Measurements from ENCODE around the gene OR5AC2.

Gene OR5AC2, protein sequence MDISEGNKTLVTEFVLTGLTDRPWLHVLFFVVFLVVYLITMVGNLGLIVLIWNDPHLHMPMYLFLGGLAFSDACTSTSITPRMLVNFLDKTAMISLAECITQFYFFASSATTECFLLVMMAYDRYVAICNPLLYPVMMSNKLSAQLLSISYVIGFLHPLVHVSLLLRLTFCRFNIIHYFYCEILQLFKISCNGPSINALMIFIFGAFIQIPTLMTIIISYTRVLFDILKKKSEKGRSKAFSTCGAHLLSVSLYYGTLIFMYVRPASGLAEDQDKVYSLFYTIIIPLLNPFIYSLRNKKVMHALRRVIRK

GRCh38 chr3:98086873-98087272 lies at the start of gene OR5AC2:
TSS of gene OR5AC2 (plus strand) at chr3:98087173. CDS start at chr3:98087173, 0 bp downstream.
- DNase-seq, result no peak

DNA sequence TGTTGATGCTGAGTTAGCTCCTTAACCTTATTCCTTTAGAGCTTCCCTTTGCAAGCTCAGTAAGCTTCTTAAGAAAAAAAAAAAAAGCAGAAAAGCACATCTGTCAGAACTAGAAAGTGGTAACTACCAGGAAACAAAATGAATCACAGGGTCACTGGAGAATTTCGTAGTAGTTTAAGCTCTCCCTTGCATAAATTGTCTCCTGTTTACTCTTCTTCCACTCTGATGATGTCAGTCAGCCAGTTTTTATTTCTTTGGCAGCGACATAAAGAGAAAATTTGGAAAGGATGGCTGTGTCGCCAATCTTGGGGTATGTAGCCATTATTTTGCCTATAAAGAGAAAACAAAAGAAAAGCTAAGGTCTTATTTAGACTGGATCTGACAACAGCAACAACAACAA lies 48.7 kb upstream of the OR5AC2 start:
- DNase-seq, result no peak

GRCh38 chr3:98038876-98039275 lies 48.1 kb upstream of the OR5AC2 start:
- no peak for DNase-seq

GRCh38 chr3:98039322-98040024 lies 47.5 kb upstream of the OR5AC2 start:
- peak; percentile 88 for DNase-seq

DNA sequence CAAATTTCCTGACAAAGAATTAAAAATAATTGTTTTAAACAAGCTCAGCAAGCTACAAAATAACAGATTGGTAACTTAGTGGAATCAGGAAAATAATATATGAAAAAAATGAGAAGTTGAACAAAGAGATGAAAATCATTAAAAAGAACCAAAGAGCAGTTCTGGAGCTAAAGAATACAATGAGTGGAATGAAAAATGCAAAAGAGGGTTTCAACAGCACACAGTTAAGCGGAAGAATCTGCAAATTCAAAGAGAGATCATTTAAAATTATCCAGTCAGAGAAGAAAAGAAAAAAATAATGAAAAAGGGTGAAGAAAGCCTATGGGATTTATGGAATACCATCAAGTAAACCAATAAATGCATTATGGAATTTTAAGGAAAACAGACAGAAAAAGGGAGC lies 45.6 kb upstream of the OR5AC2 start:
- DNase-seq, result no peak

DNA sequence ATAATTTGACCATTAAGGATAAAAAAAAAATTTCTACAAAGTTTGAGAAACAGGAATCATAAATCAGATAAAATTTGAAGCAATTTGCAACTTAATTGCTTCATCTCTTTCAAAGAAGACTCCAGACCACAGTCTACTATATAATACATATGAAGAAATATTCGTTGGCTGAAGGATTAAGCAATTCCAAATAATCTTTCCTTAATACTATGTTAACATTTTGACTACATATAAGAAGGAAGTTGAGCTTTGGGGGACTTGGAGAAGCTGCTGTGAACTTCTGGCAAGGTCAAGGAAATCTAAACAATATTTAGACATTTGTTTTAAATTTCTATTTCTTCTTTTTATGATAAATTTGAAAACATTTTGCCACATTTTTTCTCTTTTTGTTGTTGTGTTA lies 38.4 kb upstream of the OR5AC2 start:
- no peak for DNase-seq

- no peak for DNase-seq
Measured at GRCh38 chr3:98049271-98049670, 37.7 kb upstream of the OR5AC2 start.

DNA sequence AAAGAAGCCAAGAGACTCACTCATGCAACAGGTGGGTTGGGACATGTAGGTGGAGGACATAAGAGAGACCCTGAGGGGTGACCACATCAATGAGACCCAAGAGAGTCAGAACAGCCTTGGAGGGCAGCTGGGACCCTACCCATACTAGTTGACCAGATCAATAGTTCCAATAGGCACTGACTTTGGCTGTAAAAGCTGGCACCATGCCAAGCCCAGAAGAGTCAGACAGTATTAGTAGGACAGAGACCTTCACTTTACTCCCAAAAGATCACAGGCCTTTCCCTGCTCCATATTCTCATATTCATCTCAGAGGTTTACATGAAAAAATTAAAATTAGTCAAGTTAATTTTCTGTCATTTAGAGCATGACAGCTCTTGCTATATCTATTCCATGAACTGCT lies 30.9 kb upstream of the OR5AC2 start:
- DNase-seq, result no peak

DNA sequence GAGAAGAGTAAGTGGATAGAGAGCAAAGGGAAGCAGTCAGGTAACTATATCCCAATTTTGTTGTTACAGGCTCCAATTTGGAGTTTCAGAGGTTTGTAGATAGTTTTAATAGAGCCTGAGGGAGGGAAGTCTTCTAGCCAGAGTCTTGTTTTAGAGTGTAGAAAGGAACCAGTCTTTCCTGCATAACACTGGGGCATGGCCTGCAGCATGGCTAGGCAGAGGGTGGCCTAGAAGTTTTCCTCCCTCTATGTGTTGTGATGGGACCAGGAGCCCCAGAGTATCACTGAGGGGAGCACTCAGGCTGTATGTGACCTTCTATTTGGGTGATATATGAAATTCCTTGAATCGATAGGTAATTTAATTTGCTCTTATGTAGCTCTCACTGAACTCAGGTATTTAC lies 29.3 kb upstream of the OR5AC2 start:
- DNase-seq, result no peak

GRCh38 chr3:98058244-98058960 lies 28.6 kb upstream of the OR5AC2 start:
- DNase-seq, result no peak

DNA sequence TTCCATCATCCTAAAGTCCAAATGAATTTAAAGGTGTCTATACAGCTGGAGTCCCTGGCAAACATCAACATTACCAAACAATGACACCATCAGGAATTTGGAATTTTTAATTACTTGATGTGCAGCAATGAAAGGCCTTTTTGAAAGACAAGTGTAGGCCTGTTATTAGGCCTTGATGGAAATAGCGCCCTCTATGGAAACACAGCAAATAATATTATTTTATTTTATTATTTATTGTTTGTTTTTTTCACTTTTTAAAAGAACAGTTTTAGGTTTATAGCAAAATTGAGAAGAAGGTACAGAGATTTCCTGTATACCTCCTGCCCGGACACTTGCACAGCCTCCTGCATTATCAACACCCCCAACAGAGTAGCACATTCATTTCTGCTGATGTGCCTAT lies 18.1 kb upstream of the OR5AC2 start:
- no peak for DNase-seq

DNA sequence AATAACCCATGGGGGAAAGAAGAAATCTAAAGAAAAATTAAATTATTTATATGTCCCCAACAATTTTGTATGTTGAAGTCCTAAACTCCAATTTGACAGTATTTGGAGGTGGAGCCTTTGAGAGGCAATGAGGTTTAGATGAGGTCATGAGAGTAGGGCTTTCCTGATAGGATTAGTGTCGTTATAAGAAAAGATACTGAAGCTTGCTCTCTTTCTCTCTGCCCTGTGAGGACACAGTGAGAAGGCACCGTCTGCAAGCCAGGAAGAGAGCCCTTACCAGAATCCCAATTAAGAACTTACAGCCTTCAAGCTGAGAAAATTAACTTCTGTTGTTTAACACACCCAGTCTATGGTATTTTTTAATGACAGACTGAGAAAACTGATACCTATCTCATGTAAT lies 16.1 kb upstream of the OR5AC2 start:
- no peak for DNase-seq

- DNase-seq, result no peak
Measured at GRCh38 chr3:98073486-98073885, 13.5 kb upstream of the OR5AC2 start.

DNA sequence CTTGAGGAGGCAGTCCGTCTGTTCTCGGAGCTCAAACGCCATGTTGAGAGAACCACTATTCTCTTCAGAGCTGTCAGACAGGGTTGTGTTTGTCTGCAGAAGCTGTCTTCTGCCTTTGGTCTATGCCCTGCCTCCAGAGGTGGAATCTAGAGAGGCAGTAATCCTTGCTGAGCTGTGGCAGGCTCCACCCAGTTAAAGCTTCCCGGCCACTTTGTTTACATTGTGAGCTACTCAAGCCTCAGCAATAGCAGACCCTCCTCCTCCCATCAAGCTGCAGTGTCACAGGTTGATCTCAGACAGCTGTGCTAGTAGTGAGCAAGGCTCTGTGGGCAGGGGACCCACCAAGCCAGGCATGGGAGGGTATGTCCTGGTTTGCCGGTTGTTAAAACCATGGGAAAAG lies 8.9 kb downstream of the OR5AC2 start:
- DNase-seq, result no peak

DNA sequence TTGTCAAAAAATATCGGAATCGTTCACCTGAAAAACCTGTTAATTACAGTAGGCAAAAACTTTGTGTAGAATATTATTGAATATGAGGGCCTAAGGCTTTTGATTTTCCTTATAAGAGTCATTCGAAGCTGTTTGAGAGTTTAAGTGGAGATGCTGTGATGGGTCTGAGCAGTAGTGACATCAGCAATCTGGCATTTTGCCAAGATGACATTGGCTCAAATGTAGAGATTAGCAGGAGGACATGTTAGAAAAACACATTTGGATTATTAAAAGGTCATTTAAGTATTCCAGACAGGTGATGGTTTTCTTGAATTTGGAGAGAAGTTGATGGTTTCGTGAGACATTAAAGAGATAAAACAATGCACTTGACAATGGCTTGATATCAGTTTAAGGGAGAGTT lies 12.9 kb downstream of the OR5AC2 start:
- no peak for DNase-seq

- no peak for DNase-seq
Measured at GRCh38 chr3:98108162-98108561, 21.2 kb downstream of the OR5AC2 start.

DNA sequence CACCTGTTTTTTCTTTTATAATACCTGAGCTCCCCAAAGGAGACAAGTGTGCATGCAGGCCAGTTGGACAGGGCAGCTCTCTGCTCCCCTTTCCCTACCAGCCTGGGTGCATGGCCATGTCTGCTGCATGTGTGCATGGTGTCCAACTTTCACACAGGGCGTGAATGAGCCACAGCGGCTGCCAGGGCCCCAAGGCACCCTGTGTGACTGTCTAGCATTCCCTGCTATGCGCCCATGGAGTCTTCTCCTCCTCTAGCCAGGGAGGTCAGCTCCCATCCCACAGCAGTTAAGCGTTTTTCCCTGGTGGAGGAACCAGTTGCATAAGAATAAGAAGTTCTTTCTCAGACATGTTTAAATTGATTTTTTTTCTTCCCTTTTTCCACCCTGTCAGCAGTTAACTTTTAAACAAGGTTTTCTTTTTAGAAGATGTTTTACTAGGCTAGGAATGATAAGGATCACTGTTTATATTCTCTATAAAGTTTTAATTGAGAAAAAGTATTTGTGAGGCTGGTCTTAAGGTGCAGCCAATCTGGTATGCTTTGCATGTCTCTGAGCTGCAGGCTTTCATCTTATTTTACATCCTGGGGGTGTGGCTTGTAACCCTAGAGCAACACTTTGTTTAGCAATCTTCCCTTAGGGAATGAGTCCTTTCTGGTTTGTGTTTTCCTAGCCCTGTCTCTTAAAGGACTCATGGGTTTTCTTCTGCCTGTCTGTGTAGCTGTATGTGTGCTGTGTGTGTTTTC lies 23.0 kb downstream of the OR5AC2 start:
- DNase-seq, result no peak

DNA sequence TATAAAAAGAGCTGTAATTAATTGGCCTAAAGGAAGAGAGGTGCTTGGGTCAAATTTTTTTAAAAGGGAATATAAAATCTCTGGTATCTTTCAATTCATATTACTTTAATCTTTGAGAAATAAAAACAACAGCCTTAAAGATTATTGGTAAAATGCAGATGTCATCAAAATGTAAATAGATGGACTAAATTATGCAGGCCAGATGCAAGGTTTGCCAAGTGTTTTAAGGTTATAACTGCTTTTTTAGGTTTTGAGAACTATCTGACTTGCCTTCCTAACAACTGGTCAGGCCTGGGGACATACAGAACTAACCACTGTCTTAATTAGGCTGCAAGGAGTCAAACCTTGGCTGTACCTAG lies 23.6 kb downstream of the OR5AC2 start:
- DNase-seq, result no peak

- DNase-seq, result no peak
Measured at GRCh38 chr3:98114264-98114663, 27.3 kb downstream of the OR5AC2 start.

GRCh38 chr3:98115717-98116116 lies 28.7 kb downstream of the OR5AC2 start:
- no peak for DNase-seq

DNA sequence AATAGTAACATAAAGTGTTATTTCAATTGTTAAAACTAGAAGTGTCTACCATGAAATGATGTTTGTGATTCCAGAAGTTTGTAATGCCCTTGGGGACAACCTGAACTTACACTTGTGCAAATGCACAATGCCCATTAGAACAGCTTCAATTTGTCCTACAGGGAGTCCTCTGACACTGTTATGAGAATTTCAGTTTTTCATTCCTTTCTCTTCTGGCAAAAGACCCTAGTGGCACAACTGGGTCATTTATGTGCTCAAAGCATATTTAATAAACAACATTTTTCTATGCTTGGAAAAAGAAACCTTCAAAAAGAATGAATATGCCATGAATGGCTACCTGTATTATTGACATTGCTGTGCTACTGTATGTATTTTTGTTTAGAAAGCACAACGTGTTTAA lies 43.4 kb downstream of the OR5AC2 start, which contains the start of gene OR5H1:
TSS of gene OR5H1 (plus strand) at position 301 of the 400 bp plus-strand sequence. CDS start 1,977 bp downstream, outside the sequence.
- no peak for DNase-seq

- no peak for DNase-seq
Measured at GRCh38 chr3:98136631-98137030, 49.7 kb downstream of the OR5AC2 start.

Measured in DMS 273 treated with DMSO at 0.1 percent for 48 hours (cell line).